Heart right ventricle (tissue), 16 donors: ENCODE measurements around the gene CABLES2. TPM values are rescaled to one million over a fixed set of nuclear protein-coding genes. Genes with fewer than 3 reads are reported as not detected.

Experiments
- ATAC-seq, 8 donors: fragments of 200-7000 bp; cut with Tn5 transposase; one replicate each; pipeline ENCODE4 v1.9.1; 2020; ENCODE audit warnings: mild to moderate bottlenecking in 8 of 8, moderate library complexity in 8 of 8, moderate number of reproducible peaks in 1 of 8
- DNase-seq, 2 donors: peaks; one replicate each; pipeline ENCODE4 v3.0.0-alpha.2; 2020
- H3K27ac ChIP-seq, 10 donors: fragments of 200-600 bp; sonication (generic) in 2 of 10; one replicate each; pipeline versions ENCODE4 v1.5.0 to v1.8.0; 2020 to 2022; ENCODE audit warnings: mild to moderate bottlenecking in 3 of 10
- H3K27me3 ChIP-seq, 7 donors: fragments of 200-600 bp; one replicate each; pipeline ENCODE4 v1.8.0; 2021 to 2022; ENCODE audit warnings: mild to moderate bottlenecking in 2 of 7
- H3K36me3 ChIP-seq, 9 donors: fragments of 200-600 bp; sonication (generic) in 1 of 9; one replicate each; pipeline versions ENCODE4 v1.5.0 to v1.8.0; 2020 to 2022; ENCODE audit warnings: mild to moderate bottlenecking in 2 of 9
- H3K4me1 ChIP-seq, 9 donors: fragments of 200-600 bp; sonication (generic) in 1 of 9; one replicate each; pipeline versions ENCODE4 v1.5.0 to v1.8.0; 2020 to 2022; ENCODE audit warnings: mild to moderate bottlenecking in 4 of 9
- H3K4me3 ChIP-seq, 10 donors: fragments of 200-600 bp; sonication (generic) in 2 of 10; one replicate each; pipeline versions ENCODE4 v1.5.0 to v1.8.0; 2020 to 2022; ENCODE audit warnings: mild to moderate bottlenecking in 7 of 10, moderate library complexity in 2 of 10
- H3K9me3 ChIP-seq, 11 donors: fragments of 200-600 bp in 10 of 11; sonication (generic) in 2 of 11; one replicate each; pipeline versions ENCODE4 v1.5.0 to v1.8.0; 2013 to 2022; ENCODE audit warnings: mild to moderate bottlenecking in 2 of 11, control low read depth in 1 of 11, moderate library complexity in 1 of 11
- CTCF ChIP-seq, 9 donors: fragments of 200-600 bp; sonication (generic) in 2 of 9; IDR thresholded peaks; one replicate each; pipeline versions ENCODE4 v1.5.0 to v1.8.0; 2021 to 2022; ENCODE audit warnings: antibody characterized with exemption in 9 of 9, mild to moderate bottlenecking in 5 of 9, moderate library complexity in 1 of 9
- WGBS, 2 donors: extraction: QIAGEN DNeasy Blood & Tissue Kit; methylation state at CpG; one replicate each; pipeline ENCODE4 v1.1.7; 2013; ENCODE audit warnings: inconsistent platforms in 1 of 2; 5-methylcytosine and 5-hydroxymethylcytosine counted together
- intact Hi-C, 10 donors: fragments of 100-400 bp; cut with DNase I; formaldehyde crosslinking; loops; one replicate each; pipeline versions ENCODE4 v1.11.1 to v1.14.2; 2022
- polyA plus RNA-seq, 2 donors: library from polyadenylated mRNA; stranded (reverse); fragments of 200-250 nt; gene quantifications; one replicate each; pipeline ENCODE4 v1.2.3, GENCODE V29; 2013
- total RNA-seq, 10 donors: library from RNA; stranded (reverse); fragmentation: NEBNext Ultra II Directional in 3 of 10; extraction: Animal tissue kit (Norgen Biotek cat#: 25700) in 3 of 10; gene quantifications; one replicate each; pipeline versions ENCODE4 v1.2.1 to v1.2.4, GENCODE V29; 2021 to 2023
- donor health status: Arrhythmogenic right ventricular cardiomyopathy.
- donor health status: ischemic (EF 13 %, LVEDD 7.1; RV severe dilation, severe dysfunction).
- donor health status: healthy with polysubstance abuse.
- donor health status: DM: no; HTN: yes; CAD: no.
- donor health status: DM: no; HTN: no; CAD: no.
- donor health status: ischemic (EF 25% LVEDD 6.9; RV normal size, moderate dysfunction).
- donor health status: ischemic (EF 25% LVEDD 5.7; RV mildly dilated, moderate dysfunction).
- donor health status: healthy.
- donor health status: DM: yes; HTN: yes; CAD: no.
- donor health status: Ischemic cardiomyopathy.
- donor health status: ischemic (EF 35%, LVEDD 5.7; RV mildly dilated, moderate dysfunction).
- donor health status: nonischemic (EF 11% LVEDD 7.7; RV severe dilation, severe dysfunction).
- donor health status: DM: yes; HTN: yes; CAD: no.
- donor health status: PGD.
- donor health status: ischemic (EF 29% LVEDD 5.4; RV normal size, mild dysfunction).
- donor health status: nonischemic (EF 23%, LVEDD 6.1; RV moderate dilation, normal function).

The CABLES2 gene
- total and polyA plus RNA-seq, 12 donors, result 2.9 to 11.9 (median 7.8) TPM

DNA sequence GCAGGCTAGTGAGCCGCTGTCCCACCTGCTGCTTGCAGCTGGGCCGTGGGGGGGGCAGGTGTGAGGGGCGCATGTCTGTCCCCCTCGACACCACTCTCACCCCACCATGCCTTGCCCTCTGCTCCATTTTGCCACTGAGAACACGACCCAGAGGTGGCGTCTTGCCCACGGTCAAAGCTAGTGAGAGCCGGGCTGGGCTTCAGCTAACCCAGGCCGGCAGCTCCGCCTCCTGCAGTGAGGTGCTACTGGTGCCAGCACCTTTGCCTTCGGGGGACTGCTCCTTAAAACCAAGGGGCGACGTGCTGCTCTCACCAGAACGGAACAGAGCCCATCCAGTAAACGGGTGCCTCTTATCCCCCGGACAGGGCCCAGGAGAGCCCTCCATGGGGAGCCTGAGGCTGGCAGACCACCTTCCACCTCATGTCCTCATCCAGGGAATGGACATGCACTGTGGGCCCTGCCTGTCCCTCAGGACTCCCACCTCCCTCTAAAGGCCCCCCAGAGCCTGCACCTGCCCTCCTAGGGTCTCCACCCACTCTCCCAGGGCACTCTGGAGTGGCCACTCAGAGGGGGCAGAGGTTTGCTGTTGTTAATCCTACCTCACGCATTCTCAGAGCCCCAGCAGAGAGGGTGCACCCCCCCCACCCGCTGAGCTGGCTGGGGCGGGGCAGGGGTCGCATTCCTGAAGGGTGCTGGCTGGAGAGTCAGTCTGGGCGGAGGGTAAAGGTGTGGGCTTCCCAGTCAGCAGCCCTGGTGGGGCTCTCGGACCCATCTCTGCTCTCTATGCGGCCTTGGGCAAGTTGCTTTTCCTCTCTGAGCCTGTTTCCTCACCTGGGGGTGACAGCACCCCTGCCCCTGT is 17.4 kb upstream of the CABLES2 start:
- peak in 2 of 8 donors; percentile 27 to 45 for ATAC-seq
- Histone ChIP-seq H3K9me3 (no peaks in the 10 kb centered on the region), H3K36me3 (no peaks in the 10 kb centered on the region), H3K4me1 (no peaks in the 10 kb centered on the region), H3K27ac (no peak overlapping the region), H3K27me3 (peaks cover 0 to 41% (median 18%) of the 10 kb centered on the region in 7 donors), H3K4me3 (no peak overlapping the region)
- intact Hi-C loops, result loop anchor here in 2 of 10 donors (10.0 kb wide), 2 partner anchors 60 to 150 kb away; no protein-coding TSS in a partner anchor
- TF ChIP-seq CTCF (IDR thresholded peaks at IDR 0.05), result no peak
- no peak for DNase-seq
- 51 to 55% methylated on average over 23 of the region's 23 CpGs for WGBS, 2 donors

DNA sequence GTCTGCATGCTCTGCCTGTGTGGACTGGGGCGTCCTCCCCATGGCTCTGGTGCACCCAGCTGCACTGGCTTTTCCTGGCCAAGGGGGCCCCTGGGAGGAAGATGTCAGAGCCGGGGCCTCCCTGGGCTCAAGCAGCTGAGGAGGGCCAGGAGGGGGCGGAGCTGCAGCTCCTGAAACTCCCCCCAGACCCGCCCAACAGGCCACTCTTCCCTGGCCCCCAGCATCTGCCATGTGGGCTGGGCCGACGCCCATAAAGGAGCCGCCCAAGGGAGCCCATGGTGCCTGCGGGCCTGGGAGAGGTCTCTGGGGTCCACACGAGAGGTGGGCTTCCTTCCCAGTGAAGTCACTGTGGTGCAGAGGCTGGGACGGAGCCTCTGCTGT is 16.2 kb upstream of the CABLES2 start:
- intact Hi-C loops, result loop anchor here in 2 of 10 donors (10.0 kb wide), 2 partner anchors 61 to 151 kb away; no protein-coding TSS in a partner anchor
- no peaks in the 10 kb centered on the region for H3K9me3 ChIP-seq
- ATAC-seq (no peak), DNase-seq (no peak)
- WGBS, 2 donors, result 48 to 51% methylated on average over 10 of the region's 10 CpGs
- H3K4me1 ChIP-seq, result no peaks in the 10 kb centered on the region
- no peak overlapping the region for H3K4me3 ChIP-seq
- no peaks in the 10 kb centered on the region for H3K36me3 ChIP-seq
- no peak for TF ChIP-seq CTCF (IDR thresholded peaks at IDR 0.05)
- H3K27me3 ChIP-seq, result peaks cover 0 to 47% (median 18%) of the 10 kb centered on the region in 7 donors
- H3K27ac ChIP-seq, result no peak overlapping the region

GRCh38 chr20:62422636-62423325 is 15.7 kb upstream of the CABLES2 start:
- DNase-seq (no peak), ATAC-seq (no peak)
- Histone ChIP-seq H3K4me1 (no peaks in the 10 kb centered on the region), H3K4me3 (no peak overlapping the region), H3K9me3 (no peaks in the 10 kb centered on the region), H3K27ac (no peak overlapping the region), H3K36me3 (no peaks in the 10 kb centered on the region), H3K27me3 (peaks cover 0 to 48% (median 18%) of the 10 kb centered on the region in 7 donors)
- intact Hi-C loops, result loop anchor here in 2 of 10 donors (10.0 kb wide), 2 partner anchors 62 to 152 kb away; no protein-coding TSS in a partner anchor
- 84 to 85% methylated on average over 20 of the region's 20 CpGs for WGBS, 2 donors
- TF ChIP-seq CTCF (IDR thresholded peaks at IDR 0.05), result no peak

- Histone ChIP-seq H3K4me1 (no peaks in the 10 kb centered on the region), H3K4me3 (no peak overlapping the region), H3K27me3 (peaks cover 0 to 44% (median 18%) of the 10 kb centered on the region in 7 donors), H3K36me3 (no peaks in the 10 kb centered on the region), H3K27ac (no peak overlapping the region), H3K9me3 (no peaks in the 10 kb centered on the region)
- intact Hi-C loops, result loop anchor here in 2 of 10 donors (10.0 kb wide), 2 partner anchors 63 to 153 kb away; no protein-coding TSS in a partner anchor
- DNase-seq, result no peak
- no peak for ATAC-seq
- no peak for TF ChIP-seq CTCF (IDR thresholded peaks at IDR 0.05)
- WGBS, 2 donors, result 86 to 88% methylated on average over 6 of the region's 6 CpGs
Measured at GRCh38 chr20:62421716-62421990, 14.6 kb upstream of the CABLES2 start.
